Stimulated activated CD4-positive, alpha-beta T cell treated with anti-CD3 and anti-CD28 coated beads, Interleukin-2, amount 100 ng/mL, for 48 hours (primary cell): Measurements from ENCODE around the gene DLST.
A peak's percentile ranks its signal among the peaks of the same experiment; 100 is the strongest.
"Not testable (repeated sequence)": the region's sequence is repeated elsewhere in the genome, so short reads cannot be mapped to it uniquely, and the experiment has no call there.

ENCODE experiments used
- DNase-seq, 2 donors: peaks; one replicate each; pipeline ENCODE4 v3.0.0-alpha.2; 2020

Gene DLST

GRCh38 chr14:74920281-74920680 is 38.6 kb downstream of the DLST start:
- no peak for DNase-seq

GRCh38 chr14:74921053-74921620 is 39.4 kb downstream of the DLST start:
- no peak for DNase-seq

DNA sequence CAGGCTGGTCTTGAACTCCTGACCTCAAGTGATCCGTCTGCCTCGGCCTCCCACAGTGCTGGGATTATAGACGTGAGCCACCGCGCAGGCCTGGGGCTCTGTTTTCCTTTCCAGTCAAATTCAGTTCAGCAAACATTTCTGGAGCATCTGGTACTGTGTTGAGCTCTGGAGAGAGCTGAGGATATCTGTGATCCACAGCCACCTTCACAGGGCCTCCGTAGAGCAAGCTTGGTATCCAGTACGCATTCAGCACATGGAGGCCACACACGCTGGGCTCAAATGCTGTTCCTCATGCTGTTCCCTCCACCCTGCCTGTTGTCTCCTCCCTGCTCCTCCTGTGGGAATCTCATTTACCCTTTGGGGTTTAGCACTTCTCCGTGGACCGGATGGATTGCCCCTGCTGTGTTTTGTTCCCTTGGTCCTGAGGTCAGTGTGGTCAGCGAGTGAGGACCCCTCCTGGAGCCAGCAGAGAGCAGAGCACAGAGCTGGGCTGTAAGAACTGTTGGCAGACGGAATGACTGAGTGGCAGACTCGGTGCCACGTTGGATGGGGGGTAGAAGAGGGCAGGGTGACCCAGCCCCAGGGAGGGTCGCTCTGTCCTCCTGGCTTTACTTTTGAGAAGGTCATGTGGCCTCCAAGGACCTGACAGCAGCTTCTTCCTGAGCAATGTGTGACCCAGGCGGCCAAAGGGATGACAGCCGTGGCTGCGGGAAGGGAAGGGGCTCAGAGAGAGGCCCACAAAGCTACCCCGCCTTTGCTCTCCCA is 40.5 kb downstream of the DLST start:
- no peak for DNase-seq

DNA sequence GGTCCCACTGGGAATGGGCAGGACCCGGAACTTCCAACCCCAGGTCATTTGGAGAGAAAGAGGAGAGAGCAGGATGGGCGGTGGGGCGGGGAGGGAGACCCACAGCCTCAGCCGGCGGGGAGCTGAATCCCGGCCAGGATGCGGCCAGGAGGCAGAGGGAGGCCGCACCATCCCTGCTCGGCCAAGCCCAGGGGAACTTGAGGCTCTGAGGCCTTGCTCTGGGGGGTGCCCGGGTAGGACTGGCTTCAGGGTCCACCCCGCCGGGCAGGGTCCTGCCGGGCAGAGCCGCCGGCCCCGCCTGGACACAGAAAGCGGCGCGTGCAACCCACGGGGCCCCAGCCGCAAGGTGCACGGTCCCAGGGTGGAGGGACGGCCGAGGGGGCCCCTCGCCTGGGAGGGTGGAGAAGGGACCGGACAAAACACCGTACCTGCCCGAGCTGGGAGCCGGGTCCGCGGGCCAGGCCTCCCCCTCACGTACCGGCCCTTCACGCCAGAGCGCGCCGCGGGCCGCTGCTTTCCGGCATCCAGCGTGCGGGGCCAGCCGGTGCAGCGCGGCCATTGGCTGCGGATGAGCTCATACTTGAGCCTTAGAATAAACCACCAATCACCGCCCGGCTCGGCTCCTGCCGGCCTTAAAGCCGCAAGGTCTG is 41.2 kb downstream of the DLST start, which contains the start of gene RPS6KL1:
RPS6KL1 (minus strand) TSS at position 509 of the 650 bp plus-strand sequence. CDS start 1,719 bp downstream, outside the sequence.
- DNase-seq, result peak; percentile 60 to 64

- DNase-seq, result no peak
Observed at GRCh38 chr14:74924061-74924460, 42.3 kb downstream of the DLST start.

DNA sequence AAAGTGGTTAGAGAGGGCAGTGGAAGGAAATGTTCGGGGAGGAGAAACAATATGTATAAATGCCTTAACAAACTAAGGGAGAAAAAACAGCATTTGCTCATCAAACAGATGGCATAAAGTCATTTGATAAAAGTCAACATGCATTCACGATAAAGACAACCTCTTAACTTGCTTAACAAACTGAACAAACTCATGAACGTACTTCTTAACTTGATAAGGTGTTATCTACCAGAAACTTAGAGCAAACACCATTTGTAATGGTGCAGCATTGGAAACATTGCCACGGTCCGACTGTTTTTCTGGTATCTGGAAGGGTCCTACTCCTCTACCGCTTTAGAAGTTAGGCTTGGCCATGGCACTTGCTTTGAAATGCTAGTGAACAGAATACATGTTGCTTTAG is 45.5 kb downstream of the DLST start:
- no peak for DNase-seq

DNA sequence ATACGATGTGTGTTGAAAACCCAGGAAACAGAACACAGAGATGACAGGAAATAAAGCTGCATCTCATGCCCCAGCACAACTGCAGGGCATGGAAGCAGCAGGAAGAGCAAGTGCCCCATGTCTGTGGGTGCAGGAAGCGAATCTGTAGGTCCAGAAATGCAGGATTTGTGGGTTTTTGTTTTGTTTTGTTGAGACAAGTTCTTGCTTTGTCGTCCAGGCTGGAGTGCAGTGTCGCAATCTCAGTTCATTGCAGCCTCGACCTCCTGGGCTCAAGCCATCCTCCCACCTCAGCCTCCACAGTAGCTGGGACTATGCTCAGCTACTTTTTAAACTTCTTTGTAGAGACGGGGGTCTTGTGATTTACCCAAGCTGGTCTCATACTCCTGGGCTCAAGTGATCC is 47.5 kb downstream of the DLST start:
- no peak for DNase-seq

- DNase-seq, result not testable (repeated sequence)
Observed at GRCh38 chr14:74931744-74932143, 50.0 kb downstream of the DLST start.

DNA sequence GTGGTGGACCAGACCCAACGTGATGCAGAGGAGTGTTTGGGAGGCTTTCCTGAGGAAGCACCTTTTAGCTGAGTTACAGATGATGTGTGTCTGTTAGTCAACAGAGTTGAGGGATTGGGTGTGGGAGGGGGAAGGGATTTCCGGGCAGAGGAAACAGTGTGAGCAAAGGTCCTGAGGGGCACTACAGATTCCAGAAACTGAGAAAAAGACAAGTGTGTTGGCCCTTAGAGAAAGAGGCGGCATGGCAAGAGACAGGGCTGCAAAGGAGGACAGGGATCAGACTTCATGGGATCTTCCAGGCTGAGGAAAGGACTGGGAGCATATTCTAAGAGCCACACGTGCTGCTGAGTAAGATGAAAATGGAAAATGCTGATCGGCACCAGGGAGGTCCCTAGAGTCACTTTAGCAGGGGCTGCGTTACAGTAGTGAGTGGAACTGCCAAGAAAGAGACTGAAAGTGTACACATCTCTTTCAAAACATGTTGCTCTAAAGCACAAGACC is 50.7 kb downstream of the DLST start:
- DNase-seq, result no peak

DNA sequence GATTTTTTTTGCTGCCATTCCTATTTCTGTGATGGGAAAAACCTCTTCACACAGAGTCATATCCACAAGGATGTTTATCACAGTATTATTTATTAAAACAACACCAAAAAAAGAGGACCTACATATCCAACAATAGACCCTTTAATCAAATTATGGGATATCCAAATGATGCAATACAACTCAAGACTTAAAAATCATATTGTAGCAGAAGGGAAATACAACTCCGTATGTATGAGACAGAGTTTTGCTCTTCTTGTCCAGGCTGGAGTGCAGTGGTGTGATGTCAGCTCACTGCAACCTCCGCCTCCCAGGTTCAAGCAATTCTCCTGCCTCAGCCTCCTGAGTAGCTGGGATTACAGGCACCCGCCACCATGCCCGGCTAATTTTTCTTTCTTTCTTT is 51.2 kb downstream of the DLST start:
- not testable (repeated sequence) for DNase-seq

GRCh38 chr14:74934041-74934440 is 52.3 kb downstream of the DLST start:
- no peak for DNase-seq

DNA sequence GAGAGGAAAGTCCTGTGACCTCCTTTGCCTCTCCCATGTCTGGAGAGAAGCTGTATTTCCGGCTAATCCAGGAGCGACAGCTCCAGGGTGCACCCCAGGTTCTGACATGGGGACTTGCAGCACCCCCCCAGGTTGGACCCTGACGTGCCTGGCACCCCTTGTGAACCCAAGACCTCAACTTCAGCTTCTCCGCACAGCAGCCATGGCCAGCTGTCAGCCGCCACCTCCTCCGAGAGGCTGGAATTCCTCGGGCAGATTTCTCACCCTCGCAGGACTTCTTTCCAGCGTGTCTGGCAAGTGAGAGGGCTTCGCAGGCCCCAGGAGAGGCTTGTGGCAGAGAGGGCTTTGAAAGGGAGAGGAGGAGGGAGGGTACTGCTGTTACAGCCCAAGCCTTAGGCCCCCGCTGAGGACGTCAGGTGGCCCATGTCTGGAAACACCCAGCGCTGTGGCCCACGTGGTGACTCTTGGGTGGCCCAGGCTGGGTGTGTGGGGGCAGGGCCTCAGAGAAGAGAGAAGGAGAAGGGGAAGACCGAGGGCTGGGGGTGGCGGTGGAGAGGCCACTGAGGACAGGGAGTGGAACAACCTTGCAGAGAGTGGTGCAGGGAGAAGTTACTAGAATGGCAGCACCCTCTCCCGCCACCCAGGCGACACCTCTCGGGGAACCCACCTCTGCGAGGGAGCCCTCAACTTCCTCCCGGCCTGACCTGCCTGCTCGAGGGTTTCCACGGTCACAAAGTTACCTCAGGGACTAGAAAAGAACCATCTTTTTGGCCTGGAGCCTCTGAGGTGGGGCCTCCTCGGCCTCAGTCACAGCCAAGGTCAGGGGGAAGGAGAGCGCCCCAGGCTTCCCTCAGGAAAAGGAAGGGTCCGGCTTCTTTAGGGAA is 53.0 kb downstream of the DLST start:
- DNase-seq, result no peak

DNA sequence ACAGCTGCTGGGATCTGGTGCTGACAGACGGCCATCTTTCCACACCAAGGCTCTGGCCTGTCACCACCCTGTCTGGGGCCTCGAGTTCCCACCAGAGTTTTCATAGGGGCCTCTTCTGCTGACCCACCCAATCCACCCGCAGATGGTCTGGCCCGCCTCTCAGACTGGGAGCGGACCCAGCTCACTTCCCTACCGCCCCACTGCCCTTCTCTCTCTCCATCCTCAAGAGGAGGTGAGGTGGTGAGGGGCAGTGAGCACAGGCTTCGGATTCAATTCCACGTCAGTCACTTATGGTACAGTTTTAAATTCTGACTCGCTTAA is 53.6 kb downstream of the DLST start:
- no peak for DNase-seq

DNA sequence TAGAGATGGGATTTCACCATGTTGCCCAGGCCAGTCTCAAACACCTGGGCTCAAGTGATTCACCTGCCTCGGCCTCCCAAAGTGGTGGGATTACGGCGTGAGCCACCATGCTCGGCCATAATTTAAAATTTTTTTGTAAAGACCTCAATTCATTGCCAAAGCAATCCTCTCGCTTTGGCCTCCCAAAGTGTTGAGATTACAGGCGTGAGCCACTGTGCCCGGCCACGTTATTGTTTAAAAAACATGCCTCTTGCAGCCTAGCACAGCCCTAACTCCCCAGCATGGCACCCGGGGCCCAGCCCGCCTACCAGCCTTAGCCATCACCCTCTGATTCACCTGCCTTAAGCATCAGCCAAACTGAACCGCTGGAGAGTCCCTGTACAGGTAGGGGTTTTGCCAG is 54.4 kb downstream of the DLST start:
- no peak for DNase-seq

- DNase-seq, result no peak
Observed at GRCh38 chr14:74936731-74937130, 55.0 kb downstream of the DLST start.

GRCh38 chr14:74937171-74937570 is 55.5 kb downstream of the DLST start:
- DNase-seq, result no peak

DNA sequence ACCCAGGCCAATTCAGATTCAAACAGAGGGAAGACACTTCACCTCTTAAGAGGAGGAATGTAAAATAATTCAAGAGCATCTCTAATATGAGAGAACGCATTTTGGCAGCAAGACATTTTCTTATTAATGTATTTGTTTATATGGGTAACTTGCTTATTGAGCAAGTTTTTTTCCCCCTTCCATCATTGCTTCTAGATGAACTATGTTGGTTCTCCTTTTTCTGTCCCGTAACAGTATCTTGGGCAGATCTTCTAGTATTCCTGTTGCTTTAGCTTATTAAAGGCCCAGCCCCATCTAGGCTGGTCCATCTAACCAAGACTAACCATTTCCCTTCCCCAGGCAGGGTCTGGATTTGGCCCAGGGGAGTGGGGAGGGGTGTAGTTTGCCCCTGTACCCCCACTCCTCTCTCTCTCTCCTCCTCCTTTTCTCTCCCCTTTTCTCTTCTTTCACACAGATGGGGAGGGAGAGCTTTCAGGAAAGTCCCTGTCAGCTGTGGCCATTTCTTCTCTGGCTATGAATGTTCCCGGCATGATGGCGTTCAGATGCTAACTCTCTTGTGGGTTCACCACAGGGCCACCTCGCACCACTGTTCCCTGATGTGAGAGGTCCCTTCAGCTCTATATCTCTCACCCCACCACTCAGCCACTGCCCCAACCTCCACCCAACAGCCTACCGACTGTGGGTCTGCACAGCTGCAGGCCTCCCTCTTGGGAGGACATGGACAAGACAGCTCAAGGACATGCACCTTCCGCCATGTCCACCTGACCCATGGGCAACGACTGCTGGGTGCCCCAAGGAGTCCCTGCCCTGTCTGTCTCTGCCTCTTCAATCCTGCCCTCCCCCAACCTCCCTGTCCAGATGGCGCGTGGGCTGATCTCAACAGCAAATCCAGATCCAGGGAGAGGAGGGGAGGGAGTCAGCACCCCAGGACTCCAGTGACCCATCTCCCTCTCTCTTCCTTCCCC is 57.1 kb downstream of the DLST start:
- no peak for DNase-seq

- DNase-seq, result no peak
Observed at GRCh38 chr14:74940956-74941565, 59.3 kb downstream of the DLST start.

DNA sequence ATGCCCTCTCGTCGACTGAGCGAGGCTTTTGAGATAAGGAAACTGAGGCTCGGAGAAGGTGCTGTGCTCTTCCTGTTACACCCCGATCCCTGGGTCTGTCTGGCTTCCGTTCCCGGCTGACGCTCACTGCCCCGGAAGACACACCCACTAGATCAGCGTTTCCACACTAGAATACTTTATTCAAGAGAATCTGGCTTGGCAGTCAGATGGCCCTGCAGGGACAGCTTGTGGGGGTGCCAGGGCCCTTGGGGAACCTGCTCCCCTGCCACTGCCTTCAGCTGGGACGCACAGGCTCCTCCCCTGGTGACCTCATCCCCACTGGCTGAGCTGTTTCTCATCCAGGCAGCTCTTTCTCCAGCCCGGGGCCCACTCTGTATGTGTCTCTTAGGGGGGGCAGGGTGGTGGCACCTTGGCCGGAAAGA is 60.0 kb downstream of the DLST start:
- DNase-seq, result peak; percentile 35 to 48

GRCh38 chr14:74942181-74942580 is 60.5 kb downstream of the DLST start:
- DNase-seq, result no peak

GRCh38 chr14:74942608-74943007 is 60.9 kb downstream of the DLST start:
- DNase-seq, result no peak
